Mesenchymal stem cell (in vitro differentiated cells and primary cell): ENCODE data around the gene ETS1.

ENCODE experiments used
- DNase-seq: peaks from one replicate; pipeline ENCODE4 v3.0.0-alpha.2; 2013
- H2AFZ ChIP-seq: one replicate; pipeline ENCODE4 v1.6.1; 2013; ENCODE audit warnings: low read depth, mild to moderate bottlenecking, control low read depth, inconsistent platforms, low read length, moderate library complexity
- H2AK5ac ChIP-seq: 2 replicates; pipeline ENCODE4 v1.6.1; 2013; ENCODE audit warnings: low read length, moderate library complexity, mild to moderate bottlenecking, inconsistent platforms; ENCODE audit not compliant: severe bottlenecking
- H2BK120ac ChIP-seq: one replicate; pipeline ENCODE4 v1.6.1; 2013; ENCODE audit warnings: low read depth, mild to moderate bottlenecking, inconsistent platforms, low read length, moderate library complexity
- H2BK12ac ChIP-seq, 2 experiments: one replicate each; pipeline ENCODE4 v1.6.1; 2013; ENCODE audit warnings: inconsistent platforms in 2 of 2, low read length in 2 of 2, mild to moderate bottlenecking in 2 of 2, moderate library complexity in 2 of 2, control low read depth in 1 of 2
- H2BK15ac ChIP-seq: one replicate; pipeline ENCODE4 v1.6.1; 2013; ENCODE audit warnings: mild to moderate bottlenecking, low read depth, inconsistent platforms; ENCODE audit not compliant: poor library complexity, severe bottlenecking
- H2BK5ac ChIP-seq: 2 replicates; pipeline ENCODE4 v1.6.1; 2013; ENCODE audit warnings: low read depth, mild to moderate bottlenecking, low read length, control low read depth, inconsistent platforms; ENCODE audit not compliant: poor library complexity, severe bottlenecking
- H3K14ac ChIP-seq, 2 experiments: one replicate each; pipeline ENCODE4 v1.6.1; 2013; ENCODE audit warnings: inconsistent platforms in 2 of 2, low read length in 2 of 2, control low read depth in 1 of 2, mild to moderate bottlenecking in 1 of 2, moderate library complexity in 1 of 2
- H3K18ac ChIP-seq, 2 experiments: one replicate each; pipeline ENCODE4 v1.6.1; 2013; ENCODE audit warnings: inconsistent platforms in 2 of 2, low read length in 2 of 2, control low read depth in 1 of 2, low read depth in 1 of 2, mild to moderate bottlenecking in 1 of 2
- H3K23ac ChIP-seq, 2 experiments: one replicate each; pipeline ENCODE4 v1.6.1; 2013; ENCODE audit warnings: inconsistent platforms in 2 of 2, low read length in 2 of 2, mild to moderate bottlenecking in 2 of 2, moderate library complexity in 2 of 2, control low read depth in 1 of 2
- H3K27ac ChIP-seq: 2 replicates; pipeline ENCODE4 v1.5.1; 2013; ENCODE audit warnings: mild to moderate bottlenecking, moderate library complexity, low read length, control low read depth, inconsistent platforms; ENCODE audit not compliant: poor library complexity, severe bottlenecking
- H3K27me3 ChIP-seq, 2 experiments: 2 replicates each; pipeline versions ENCODE4 v1.6.1 to v1.7.0; 2013; ENCODE audit warnings: low read length in 2 of 2, mild to moderate bottlenecking in 2 of 2, moderate library complexity in 2 of 2, control low read depth in 1 of 2, inconsistent platforms in 1 of 2; ENCODE audit not compliant: control insufficient read depth in 1 of 2, insufficient read depth in 1 of 2
- H3K36me3 ChIP-seq, 2 experiments: 2 replicates each; pipeline versions ENCODE4 v1.6.1 to v1.7.0; 2013; ENCODE audit warnings: low read length in 2 of 2, control low read depth in 1 of 2, inconsistent platforms in 1 of 2, low read depth in 1 of 2, mild to moderate bottlenecking in 1 of 2; ENCODE audit not compliant: insufficient read depth in 2 of 2, control insufficient read depth in 1 of 2
- H3K4ac ChIP-seq, 2 experiments: one replicate each; pipeline ENCODE4 v1.6.1; 2013; ENCODE audit warnings: inconsistent platforms in 2 of 2, low read length in 2 of 2, mild to moderate bottlenecking in 2 of 2, moderate library complexity in 2 of 2, control low read depth in 1 of 2, low read depth in 1 of 2
- H3K4me1 ChIP-seq: 2 replicates; pipeline ENCODE4 v1.6.1; 2013; ENCODE audit warnings: low read depth, low read length, control low read depth; ENCODE audit not compliant: control insufficient read depth, insufficient read depth
- H3K4me2 ChIP-seq: 2 replicates; pipeline ENCODE4 v1.6.1; 2013; ENCODE audit warnings: low read length, mild to moderate bottlenecking, inconsistent platforms; ENCODE audit not compliant: poor library complexity, severe bottlenecking
- H3K4me3 ChIP-seq, 2 experiments: 2 replicates each; pipeline versions ENCODE4 v1.5.1 to v1.7.0; 2013; ENCODE audit warnings: low read length in 2 of 2, mild to moderate bottlenecking in 2 of 2, control low read depth in 1 of 2, low read depth in 1 of 2; ENCODE audit not compliant: insufficient read depth in 1 of 2
- H3K79me1 ChIP-seq: replicated peaks from 2 replicates; pipeline ENCODE4 v1.6.1; 2013; ENCODE audit warnings: mild to moderate bottlenecking, control low read depth, low read length, inconsistent platforms; ENCODE audit not compliant: poor library complexity, severe bottlenecking
- H3K9ac ChIP-seq: 2 replicates; pipeline ENCODE4 v1.7.0; 2013; ENCODE audit warnings: mild to moderate bottlenecking, low read length, moderate library complexity
- H3K9me3 ChIP-seq: 2 replicates; pipeline ENCODE4 v1.7.0; 2013; ENCODE audit warnings: mild to moderate bottlenecking, low read length; ENCODE audit not compliant: control insufficient read depth
- H4K8ac ChIP-seq: one replicate; pipeline ENCODE4 v1.6.1; 2013; ENCODE audit warnings: inconsistent platforms, mild to moderate bottlenecking, low read length, moderate library complexity
- H4K91ac ChIP-seq: one replicate; pipeline ENCODE4 v1.6.1; 2013; ENCODE audit warnings: mild to moderate bottlenecking, low read length, inconsistent platforms
- WGBS: methylation state at CpG from one replicate; pipeline ENCODE4 v1.1.7; 2013; ENCODE audit warnings: mixed read lengths; 5-methylcytosine and 5-hydroxymethylcytosine counted together

ETS1 gene

GRCh38 chr11:128518493-128519207, 68.7 kb downstream of the ETS1 start:
- Histone ChIP-seq H3K36me3 (peaks cover 0 to 13% of the 10 kb centered on the region in 2 experiments), H3K79me1 (no peaks in the 10 kb centered on the region), H2AK5ac (peak overlapping the region; percentile 23), H3K14ac (no peak overlapping the region), H2AFZ (no peak overlapping the region), H3K4me1 (peaks cover 11% of the 10 kb centered on the region), H3K18ac (no peak overlapping the region), H3K9me3 (no peaks in the 10 kb centered on the region), H3K23ac (no peak overlapping the region), H3K9ac (peak overlapping the region; percentile 99), H2BK5ac (no peak overlapping the region), H2BK15ac (no peak overlapping the region), H3K27ac (peak overlapping the region; percentile 90), H3K4me2 (peak overlapping the region; percentile 67), H3K4me3 (peak overlapping the region in 1 of 2 experiments; percentile 93), H3K4ac (no peak overlapping the region), H2BK12ac (no peak overlapping the region), H4K91ac (no peak overlapping the region), H3K27me3 (no peaks in the 10 kb centered on the region), H4K8ac (no peak overlapping the region), H2BK120ac (no peak overlapping the region)
- WGBS = 49% methylated on average over 5 of the region's 7 CpGs
- DNase-seq = peak; percentile 63

GRCh38 chr11:128517451-128518230, 69.7 kb downstream of the ETS1 start:
- Histone ChIP-seq H3K27ac (peak overlapping the region; percentile 90), H3K18ac (peak overlapping the region in 1 of 2 experiments; percentile 59), H2AK5ac (peak overlapping the region; percentile 88), H3K9me3 (no peaks in the 10 kb centered on the region), H3K14ac (no peak overlapping the region), H2BK5ac (peak overlapping the region; percentile 23), H3K4ac (no peak overlapping the region), H2AFZ (no peak overlapping the region), H3K4me3 (peak overlapping the region in 1 of 2 experiments; percentile 93), H4K8ac (no peak overlapping the region), H3K4me2 (peak overlapping the region; percentile 70), H2BK120ac (no peak overlapping the region), H3K79me1 (no peaks in the 10 kb centered on the region), H4K91ac (no peak overlapping the region), H3K4me1 (peaks cover 11% of the 10 kb centered on the region), H3K9ac (peak overlapping the region; percentile 99), H3K36me3 (peaks cover 3 to 23% of the 10 kb centered on the region in 2 experiments), H2BK12ac (peak overlapping the region in 1 of 2 experiments; percentile 10), H3K27me3 (no peaks in the 10 kb centered on the region), H2BK15ac (no peak overlapping the region), H3K23ac (no peak overlapping the region)
- no peak for DNase-seq
- 57% methylated on average over 2 of the region's 5 CpGs for WGBS

- Histone ChIP-seq H2AFZ (no peak overlapping the region), H3K23ac (no peak overlapping the region), H3K4me1 (peaks cover 11% of the 10 kb centered on the region), H2BK12ac (no peak overlapping the region), H4K8ac (peak overlapping the region; percentile 1), H2BK120ac (peak overlapping the region; percentile 50), H4K91ac (no peak overlapping the region), H3K36me3 (peaks cover 7 to 29% of the 10 kb centered on the region in 2 experiments), H3K27me3 (no peaks in the 10 kb centered on the region), H3K4me3 (peak overlapping the region in 1 of 2 experiments; percentile 93), H2AK5ac (peak overlapping the region; percentile 66), H2BK5ac (no peak overlapping the region), H3K9me3 (no peaks in the 10 kb centered on the region), H3K9ac (peak overlapping the region; percentile 99), H3K79me1 (no peaks in the 10 kb centered on the region), H3K4ac (no peak overlapping the region), H3K27ac (peak overlapping the region; percentile 90), H3K4me2 (peak overlapping the region; percentile 54), H2BK15ac (no peak overlapping the region), H3K18ac (no peak overlapping the region), H3K14ac (no peak overlapping the region)
- 78% methylated on average over 3 of the region's 4 CpGs for WGBS
- DNase-seq = no peak
Observed at GRCh38 chr11:128516886-128517285, 70.5 kb downstream of the ETS1 start.
